Omental fat pad (tissue), 4 donors: ENCODE data around the gene NKAIN2. TPM values are rescaled to one million over a fixed set of nuclear protein-coding genes. Genes with fewer than 3 reads are reported as not detected.

Experiments
- ATAC-seq: fragments of 150-250 bp; one replicate; pipeline ENCODE4 v1.9.1; 2016; ENCODE audit warnings: mild to moderate bottlenecking, moderate library complexity; ENCODE audit not compliant: low FRiP score
- DNase-seq: peaks from one replicate; pipeline ENCODE4 v3.0.0-alpha.2; 2019; ENCODE audit warnings: low spot score
- total RNA-seq, 4 donors: library from RNA; depleted of rRNA; stranded (reverse); fragments of >200 nt; gene quantifications; one replicate each; pipeline ENCODE4 v1.1.0, GENCODE V29; 2016
- TF ChIP-seq, protein P1 (sequence below), 3 donors: fragments of 450-650 bp; IDR thresholded peaks; one replicate each; pipeline ENCODE4 v1.5.1; 2016 to 2017; ENCODE audit warnings: antibody characterized with exemption in 3 of 3, mild to moderate bottlenecking in 3 of 3, moderate library complexity in 2 of 3

The NKAIN2 gene
- total RNA-seq, 4 donors from 2014 or later, result not detected

DNA sequence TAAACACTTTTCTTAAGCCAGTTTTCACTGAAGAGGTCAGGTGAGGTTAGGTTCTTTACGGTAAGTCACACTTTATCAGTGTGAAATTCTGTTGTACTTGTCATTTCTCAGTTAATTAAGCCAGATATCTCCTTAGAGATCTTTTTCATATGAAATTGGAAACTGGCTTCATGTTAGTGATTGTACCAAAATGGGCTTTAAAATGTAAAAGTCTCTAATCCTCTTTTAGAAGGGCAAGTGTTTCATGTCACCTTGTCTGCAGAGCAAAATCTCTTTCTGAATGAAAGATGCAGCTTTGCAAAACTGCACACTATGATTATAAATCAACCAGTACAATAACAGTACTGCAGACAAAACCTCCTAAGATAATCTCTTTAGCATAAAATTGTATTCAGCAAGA is 949.3 kb downstream of the NKAIN2 start:
- ATAC-seq (no peak), DNase-seq (no peak)
- TF ChIP-seq, protein P1, sequence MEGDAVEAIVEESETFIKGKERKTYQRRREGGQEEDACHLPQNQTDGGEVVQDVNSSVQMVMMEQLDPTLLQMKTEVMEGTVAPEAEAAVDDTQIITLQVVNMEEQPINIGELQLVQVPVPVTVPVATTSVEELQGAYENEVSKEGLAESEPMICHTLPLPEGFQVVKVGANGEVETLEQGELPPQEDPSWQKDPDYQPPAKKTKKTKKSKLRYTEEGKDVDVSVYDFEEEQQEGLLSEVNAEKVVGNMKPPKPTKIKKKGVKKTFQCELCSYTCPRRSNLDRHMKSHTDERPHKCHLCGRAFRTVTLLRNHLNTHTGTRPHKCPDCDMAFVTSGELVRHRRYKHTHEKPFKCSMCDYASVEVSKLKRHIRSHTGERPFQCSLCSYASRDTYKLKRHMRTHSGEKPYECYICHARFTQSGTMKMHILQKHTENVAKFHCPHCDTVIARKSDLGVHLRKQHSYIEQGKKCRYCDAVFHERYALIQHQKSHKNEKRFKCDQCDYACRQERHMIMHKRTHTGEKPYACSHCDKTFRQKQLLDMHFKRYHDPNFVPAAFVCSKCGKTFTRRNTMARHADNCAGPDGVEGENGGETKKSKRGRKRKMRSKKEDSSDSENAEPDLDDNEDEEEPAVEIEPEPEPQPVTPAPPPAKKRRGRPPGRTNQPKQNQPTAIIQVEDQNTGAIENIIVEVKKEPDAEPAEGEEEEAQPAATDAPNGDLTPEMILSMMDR (IDR thresholded peaks at IDR 0.05), result no peak

DNA sequence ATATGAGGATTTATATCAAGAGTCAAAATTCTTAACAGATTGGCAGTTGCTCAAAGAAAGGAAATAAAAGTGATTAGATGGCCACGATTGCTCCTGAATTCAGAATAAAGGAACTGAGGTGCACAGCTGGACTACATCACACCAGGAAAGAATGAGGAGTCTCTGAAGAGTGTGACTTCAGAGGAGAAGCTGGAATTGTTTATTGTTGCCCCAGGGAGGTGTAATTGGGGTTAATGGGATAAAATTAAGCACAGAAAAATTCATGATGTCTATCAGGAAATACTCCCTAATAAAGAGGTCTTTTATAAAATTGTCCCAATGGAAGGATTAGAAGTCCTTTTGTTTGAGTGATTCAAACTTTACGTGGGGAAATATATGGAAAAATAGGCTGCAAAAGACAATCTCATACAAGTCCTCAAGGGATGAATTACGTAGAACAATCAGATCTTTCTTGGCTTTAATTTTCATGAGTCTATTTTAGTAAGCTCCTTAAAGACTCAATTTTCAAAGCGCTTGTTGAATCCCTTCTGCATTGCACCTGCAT is 950.0 kb downstream of the NKAIN2 start:
- ATAC-seq (no peak), DNase-seq (no peak)
- TF ChIP-seq, protein P1 (IDR thresholded peaks at IDR 0.05), result no peak

DNA sequence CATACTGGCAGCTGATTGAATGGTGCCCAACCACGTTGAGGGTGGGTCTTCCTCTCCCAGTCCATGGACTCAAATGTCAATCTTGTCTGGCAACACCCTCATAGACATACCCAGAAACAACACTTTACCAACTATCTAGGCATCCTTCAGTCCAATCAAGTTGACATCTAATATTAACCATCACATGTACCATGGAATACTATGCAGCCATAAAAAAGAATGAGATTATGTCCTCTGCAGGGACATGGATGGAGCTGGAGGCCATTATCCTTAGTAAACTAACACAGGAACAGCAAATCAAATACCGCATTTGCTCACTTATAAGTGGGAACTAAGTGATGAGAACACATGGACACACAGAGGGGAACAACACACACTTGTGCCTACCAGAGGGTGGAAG is 951.7 kb downstream of the NKAIN2 start:
- ATAC-seq, result no peak
- TF ChIP-seq, protein P1 (IDR thresholded peaks at IDR 0.05), result no peak

DNA sequence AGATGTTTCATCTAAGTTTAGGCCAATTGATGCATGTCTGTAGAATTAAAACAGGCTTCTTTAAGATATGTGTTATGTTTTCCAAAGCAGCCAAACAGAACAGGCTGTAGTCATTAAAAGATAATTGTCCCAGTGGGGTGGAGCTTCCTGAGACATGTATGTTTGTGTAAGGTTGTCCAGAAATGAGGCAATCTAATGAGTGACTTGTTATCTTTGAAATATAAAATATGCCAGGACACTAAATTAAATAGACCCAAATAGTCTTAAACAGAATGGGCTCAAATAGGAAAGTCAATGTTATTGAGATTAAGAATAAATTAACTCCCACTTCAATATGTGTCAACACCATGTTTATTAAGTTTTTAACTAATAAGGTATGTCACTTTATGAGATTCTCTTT is 953.9 kb downstream of the NKAIN2 start:
- DNase-seq (no peak), ATAC-seq (no peak)
- TF ChIP-seq, protein P1 (IDR thresholded peaks at IDR 0.05), result no peak

More for the DNA sequence above, 951.7 kb downstream of the NKAIN2 start:
- DNase-seq, result no peak

DNA sequence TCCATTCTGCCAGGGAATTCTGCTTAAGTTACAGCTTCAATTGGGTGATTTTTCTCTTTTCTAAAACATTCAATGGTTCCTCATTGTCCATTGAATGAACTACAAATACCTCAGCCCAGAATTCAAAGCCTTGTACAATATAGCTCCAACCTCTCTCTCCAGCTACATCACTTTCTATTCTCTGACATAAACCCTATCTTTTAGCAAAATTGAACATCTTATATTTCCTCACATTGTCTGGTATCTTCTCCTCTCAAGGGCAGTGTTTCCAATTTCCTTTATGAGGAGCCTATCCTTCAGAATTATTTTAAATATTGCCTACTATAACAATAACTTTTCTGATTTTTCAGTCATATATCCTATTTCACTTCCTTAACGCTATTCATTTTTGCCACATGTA is 955.0 kb downstream of the NKAIN2 start:
- DNase-seq (no peak), ATAC-seq (no peak)
- TF ChIP-seq, protein P1 (IDR thresholded peaks at IDR 0.05), result no peak

DNA sequence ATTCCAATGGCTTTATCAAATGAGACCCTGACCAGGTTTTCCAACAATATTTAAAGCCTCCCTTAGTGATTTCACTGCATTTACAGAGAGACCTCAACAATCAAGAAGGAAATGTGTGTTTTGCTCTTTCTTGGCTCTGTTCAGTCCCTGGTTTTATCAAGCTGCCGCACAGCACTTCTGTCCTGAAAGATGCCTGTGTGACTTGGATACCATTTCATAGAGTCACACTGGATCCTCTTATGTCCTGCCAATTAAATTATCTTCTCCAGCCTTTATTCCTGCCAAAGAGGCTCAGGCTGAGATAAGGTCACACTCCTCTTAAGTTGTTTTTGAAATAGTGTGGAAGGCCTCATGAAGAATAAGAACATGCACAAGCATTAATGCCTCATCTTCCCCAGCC is 961.6 kb downstream of the NKAIN2 start:
- TF ChIP-seq, protein P1 (IDR thresholded peaks at IDR 0.05), result no peak
- DNase-seq (no peak), ATAC-seq (no peak)

DNA sequence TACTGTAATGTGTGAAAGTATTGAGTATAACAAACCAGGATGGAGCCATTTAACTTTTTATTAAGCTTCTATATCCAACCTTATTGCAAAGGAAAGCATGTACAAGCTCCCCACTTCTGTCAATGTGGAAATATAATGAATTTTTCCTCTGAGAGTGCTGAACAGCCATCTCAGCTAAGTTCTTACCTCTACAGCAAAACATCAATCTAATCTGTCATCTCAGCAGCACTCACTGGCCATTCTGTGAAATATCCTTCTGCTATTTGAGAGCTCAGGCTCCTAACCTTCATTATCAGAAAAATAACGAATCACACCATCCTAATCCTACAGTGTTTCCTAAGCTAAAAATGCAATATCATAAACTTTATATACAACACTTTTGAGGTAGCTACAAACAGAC is 964.6 kb downstream of the NKAIN2 start:
- TF ChIP-seq, protein P1 (IDR thresholded peaks at IDR 0.05), result no peak
- DNase-seq, result no peak
- no peak for ATAC-seq
